ENCODE results near the gene TTLL12. TPM values are rescaled to one million over a fixed set of nuclear protein-coding genes. Genes with fewer than 3 reads are reported as not detected.

The TTLL12 gene
- total RNA-seq, 4 donors from 2014 or later = 14.4 to 34.5 (median 25.7) TPM

DNA sequence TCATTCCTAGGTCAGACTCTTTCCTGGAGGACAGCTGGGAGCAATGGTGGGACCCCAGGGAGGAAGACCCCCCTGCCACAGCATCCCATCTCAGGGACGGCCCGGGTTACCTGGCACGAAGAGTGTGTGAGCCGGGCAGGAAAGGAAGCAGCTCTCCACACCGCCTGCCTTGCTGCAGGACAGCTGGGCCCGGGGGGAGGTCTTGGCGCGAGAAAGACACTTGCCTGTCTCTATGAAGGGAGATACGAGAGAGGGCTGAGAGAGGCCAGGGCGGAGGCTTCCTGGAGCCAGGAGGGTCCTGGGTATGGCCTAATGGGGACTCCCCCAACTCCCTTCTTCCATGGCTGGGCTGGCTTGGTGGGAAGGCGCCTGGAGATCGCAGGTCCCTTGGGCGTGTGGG, 36.1 kb upstream of the TTLL12 start:
- TF ChIP-seq, protein P1, sequence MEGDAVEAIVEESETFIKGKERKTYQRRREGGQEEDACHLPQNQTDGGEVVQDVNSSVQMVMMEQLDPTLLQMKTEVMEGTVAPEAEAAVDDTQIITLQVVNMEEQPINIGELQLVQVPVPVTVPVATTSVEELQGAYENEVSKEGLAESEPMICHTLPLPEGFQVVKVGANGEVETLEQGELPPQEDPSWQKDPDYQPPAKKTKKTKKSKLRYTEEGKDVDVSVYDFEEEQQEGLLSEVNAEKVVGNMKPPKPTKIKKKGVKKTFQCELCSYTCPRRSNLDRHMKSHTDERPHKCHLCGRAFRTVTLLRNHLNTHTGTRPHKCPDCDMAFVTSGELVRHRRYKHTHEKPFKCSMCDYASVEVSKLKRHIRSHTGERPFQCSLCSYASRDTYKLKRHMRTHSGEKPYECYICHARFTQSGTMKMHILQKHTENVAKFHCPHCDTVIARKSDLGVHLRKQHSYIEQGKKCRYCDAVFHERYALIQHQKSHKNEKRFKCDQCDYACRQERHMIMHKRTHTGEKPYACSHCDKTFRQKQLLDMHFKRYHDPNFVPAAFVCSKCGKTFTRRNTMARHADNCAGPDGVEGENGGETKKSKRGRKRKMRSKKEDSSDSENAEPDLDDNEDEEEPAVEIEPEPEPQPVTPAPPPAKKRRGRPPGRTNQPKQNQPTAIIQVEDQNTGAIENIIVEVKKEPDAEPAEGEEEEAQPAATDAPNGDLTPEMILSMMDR (IDR thresholded peaks at IDR 0.05; ENCODE audit: low read depth) = no peak

DNA sequence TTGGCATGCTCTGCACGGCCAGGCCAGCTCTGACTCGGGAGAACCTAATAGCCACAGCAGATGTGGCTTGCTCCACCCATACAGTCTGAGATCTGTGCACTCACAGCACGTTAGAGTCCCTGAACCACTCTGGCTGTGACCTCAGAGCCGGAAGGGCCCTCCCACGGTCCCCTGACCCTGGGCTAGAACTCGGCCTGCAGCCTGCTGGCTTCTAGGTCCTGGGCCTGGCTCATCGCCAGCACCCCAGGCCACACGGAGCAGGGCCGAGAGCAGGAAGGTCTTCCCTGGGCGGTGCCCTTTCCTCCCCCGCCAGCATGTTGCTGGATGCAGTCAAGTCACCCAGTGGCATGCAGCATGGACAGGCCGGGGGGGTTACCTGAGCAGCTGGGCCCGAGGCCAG, 35.3 kb upstream of the TTLL12 start:
- TF ChIP-seq, protein P1 (IDR thresholded peaks at IDR 0.05; ENCODE audit: low read depth) = no peak

DNA sequence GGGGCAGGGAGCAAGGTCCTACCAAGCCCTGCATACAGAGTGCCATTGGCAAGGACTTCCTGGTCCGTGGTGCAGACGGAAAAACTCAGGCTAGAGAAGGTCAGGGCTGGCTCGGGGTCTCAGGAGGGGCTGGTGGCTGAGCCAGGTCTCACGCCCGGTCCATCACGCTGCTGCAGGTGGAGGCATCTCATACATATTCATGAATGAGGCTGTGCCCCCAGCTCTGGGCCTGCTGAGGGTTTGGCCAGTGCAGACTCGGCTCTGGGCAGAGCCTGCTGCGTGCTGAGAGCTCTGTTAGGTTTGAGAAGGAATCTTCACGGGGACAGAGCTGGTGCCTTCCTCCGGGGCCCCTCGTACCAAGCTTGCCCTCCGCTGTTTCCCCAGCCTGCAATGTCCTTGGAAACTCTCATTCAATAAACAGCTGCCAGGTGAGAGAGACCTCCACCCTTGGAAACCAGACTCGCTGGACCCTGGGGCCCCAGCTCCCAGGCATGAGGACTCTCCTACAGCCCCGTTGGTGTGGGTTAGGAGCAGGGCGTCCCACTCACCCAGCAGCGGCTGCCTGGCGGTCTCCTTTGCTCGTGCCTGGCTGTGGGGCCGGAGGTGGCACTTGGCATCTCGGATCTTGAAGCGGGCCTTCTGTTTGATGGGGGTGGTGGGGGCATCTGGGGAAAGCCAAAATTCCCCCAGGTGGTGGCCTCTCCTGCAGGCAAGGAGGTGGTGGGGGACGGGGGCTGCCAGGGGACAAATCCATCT, 33.9 kb upstream of the TTLL12 start:
- TF ChIP-seq, protein P1 (IDR thresholded peaks at IDR 0.05; ENCODE audit: low read depth) = no peak

DNA sequence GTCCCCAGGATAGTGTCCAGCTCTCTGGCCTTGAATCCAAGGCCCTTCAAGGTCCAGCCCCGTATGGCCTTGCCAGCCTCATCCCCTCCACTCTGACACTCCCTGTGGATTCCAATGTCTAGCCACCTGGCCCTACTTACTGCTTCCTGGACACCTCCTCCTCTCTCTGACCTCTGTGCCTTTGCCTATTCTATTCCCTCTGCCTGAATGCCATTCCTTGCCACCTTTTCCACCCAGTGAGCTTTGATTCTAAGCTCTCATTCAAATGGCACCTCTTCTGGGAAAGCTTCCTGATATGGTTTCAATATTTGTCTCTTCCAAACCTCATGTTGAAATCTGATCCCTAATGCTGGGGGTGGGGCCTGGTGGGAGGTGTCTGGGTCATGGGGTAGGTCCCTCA, 31.9 kb upstream of the TTLL12 start:
- TF ChIP-seq, protein P1 (IDR thresholded peaks at IDR 0.05; ENCODE audit: low read depth) = no peak

DNA sequence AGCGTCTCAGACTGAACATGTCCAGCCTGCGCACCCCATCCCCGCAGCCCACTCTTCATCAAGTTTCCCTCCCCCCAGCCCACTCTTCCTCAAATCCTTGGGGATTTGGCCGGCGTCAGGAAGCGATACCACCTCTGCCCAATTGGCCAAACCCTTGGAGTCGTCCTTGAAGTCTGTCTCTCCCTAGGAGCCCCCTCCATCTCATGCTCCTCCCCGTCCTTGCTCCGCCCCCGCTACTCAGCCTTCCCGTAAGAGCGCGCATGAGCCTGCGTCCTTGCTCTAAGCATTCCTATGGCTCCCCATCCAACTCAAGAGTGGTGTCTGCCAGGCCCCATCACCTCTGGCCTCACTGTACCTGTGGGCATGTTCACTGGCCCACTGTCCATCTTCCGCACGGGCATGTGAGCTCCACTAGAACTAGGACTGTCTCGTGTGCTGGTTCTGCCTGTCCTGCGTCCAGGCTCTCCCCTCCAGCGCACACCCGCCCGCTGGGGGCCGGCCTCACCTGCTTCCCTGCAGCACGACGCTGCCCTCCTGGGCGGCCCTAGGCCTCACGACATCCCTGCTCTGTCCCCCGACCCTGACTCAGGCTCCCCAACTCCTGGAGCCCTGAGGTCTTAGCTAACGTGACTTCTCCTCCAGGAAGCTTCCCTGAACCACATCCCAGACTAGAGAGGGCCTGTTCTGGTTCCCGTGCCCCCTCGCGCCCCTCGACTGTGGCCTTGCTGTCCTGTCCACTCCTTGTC, 30.5 kb upstream of the TTLL12 start:
- TF ChIP-seq, protein P1 (IDR thresholded peaks at IDR 0.05; ENCODE audit: low read depth) = no peak

DNA sequence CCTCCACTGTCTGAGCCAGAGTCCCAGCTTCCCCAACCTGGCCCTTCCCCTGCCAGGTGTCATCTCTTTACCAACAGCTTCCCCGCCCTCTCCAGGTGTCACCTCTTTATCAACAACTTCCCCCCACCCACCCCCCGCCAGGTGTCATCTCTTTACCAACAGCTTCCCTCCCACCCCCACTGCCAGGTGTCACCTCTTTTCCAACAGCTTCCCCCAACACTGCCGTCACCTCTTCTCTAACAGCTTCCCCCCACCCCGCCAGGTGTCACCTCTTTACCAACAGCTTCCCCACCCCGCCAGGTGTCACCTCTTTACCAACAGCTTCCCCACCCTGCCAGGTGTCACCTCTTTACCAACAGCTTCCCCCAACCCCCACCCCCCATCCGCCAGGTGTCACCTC, 29.8 kb upstream of the TTLL12 start:
- TF ChIP-seq, protein P1 (IDR thresholded peaks at IDR 0.05; ENCODE audit: low read depth) = no peak

DNA sequence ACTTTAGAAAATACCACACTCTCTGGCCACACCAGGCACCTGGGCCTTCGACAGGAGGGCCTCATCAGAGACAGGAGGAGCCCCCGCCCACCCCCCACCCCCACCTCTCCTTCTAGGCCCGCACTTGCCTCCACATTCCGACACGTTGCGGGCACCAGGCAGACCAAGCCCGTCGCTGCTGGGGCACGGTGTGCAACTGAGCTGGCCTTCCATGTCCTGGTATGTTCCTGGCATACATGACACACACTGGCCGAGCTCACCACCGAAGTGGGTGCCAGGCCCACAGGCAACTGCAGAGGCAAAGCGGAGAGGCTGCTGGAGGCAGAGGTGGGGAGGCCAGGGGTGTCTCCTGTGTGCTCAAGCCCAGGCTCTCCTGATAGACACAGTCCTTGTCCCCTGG, 27.0 kb upstream of the TTLL12 start:
- TF ChIP-seq, protein P1 (IDR thresholded peaks at IDR 0.05; ENCODE audit: low read depth) = no peak
